A549 (cell line): Measurements from ENCODE around the gene EZH1.

Experiments
- CEBPB ChIP-seq, 2 experiments: fragments of >200 bp in 1 of 2; sonication (Bioruptor Twin) in 1 of 2; formaldehyde crosslinking in 1 of 2; IDR thresholded peaks; 2 replicates each; pipeline ENCODE4 v1.6.1; 2012 to 2016
- CHD4 ChIP-seq: fragments of 200-600 bp; sonication (generic); IDR thresholded peaks from 2 replicates; pipeline ENCODE4 v1.6.1; 2016; ENCODE audit warnings: antibody characterized with exemption, mild to moderate bottlenecking, borderline replicate concordance
- CTCF ChIP-seq: fragments of >200 bp; sonication (Bioruptor Twin); formaldehyde crosslinking; IDR thresholded peaks from 3 replicates; pipeline ENCODE4 v1.5.1; 2016
- MAZ ChIP-seq: fragments of 150-350 bp; IDR thresholded peaks from 2 replicates; pipeline ENCODE4 v1.6.1; 2014; ENCODE audit warnings: antibody characterized with exemption, low read depth, low read length, borderline replicate concordance
- NR3C1 ChIP-seq: fragments of >200 bp; sonication (Bioruptor Twin); formaldehyde crosslinking; IDR thresholded peaks from 3 replicates; pipeline ENCODE4 v1.6.1; 2017
- PBX3 ChIP-seq: IDR thresholded peaks from 2 replicates; pipeline ENCODE4 v1.6.1; 2012
- POLR2A ChIP-seq: IDR thresholded peaks from 2 replicates; pipeline ENCODE4 v1.6.1; 2012; ENCODE audit warnings: mild to moderate bottlenecking, low read length
- RNF2 ChIP-seq: fragments of 200-600 bp; sonication (generic); IDR thresholded peaks from 2 replicates; pipeline ENCODE4 v1.6.1; 2016; ENCODE audit warnings: low read depth, mild to moderate bottlenecking, antibody characterized with exemption, moderate library complexity, borderline replicate concordance
- SMC3 ChIP-seq: fragments of >200 bp; sonication (Bioruptor Twin); formaldehyde crosslinking; IDR thresholded peaks from 3 replicates; pipeline ENCODE4 v1.6.1; 2018; ENCODE audit warnings: inconsistent platforms
- TF ChIP-seq, protein P1 (sequence below): fragments of 200-600 bp; sonication (generic); IDR thresholded peaks from 2 replicates; pipeline ENCODE4 v1.6.1; 2016; ENCODE audit warnings: antibody characterized with exemption, mild to moderate bottlenecking, moderate library complexity

DNA sequence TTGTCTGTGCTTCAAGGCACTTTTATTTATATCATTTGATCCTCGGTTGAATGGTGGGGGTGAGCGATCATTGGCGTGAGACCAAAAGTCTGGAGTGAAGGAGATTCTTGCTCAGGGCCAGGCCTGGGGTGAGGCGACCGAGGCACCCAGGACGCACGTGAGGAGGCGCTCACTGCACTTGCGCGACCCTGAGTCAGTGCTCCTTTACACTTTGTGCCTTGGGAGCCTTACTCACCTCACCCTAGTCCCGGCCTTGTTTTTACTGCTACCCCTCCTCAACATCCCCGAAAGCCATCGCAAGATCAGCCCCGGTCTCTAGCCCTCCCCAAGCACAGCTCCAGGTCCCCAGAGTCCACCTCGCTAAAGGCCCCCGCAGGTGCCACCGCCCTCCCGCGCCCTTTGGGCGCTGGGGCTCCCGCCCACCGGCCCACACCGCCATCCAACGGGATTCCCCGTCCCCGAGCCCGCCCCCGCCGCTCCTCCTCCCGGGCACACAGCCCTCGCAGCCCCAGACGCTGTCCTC, 496 bp downstream of the EZH1 start:
- TF ChIP-seq NR3C1 = no peak
- TF ChIP-seq CTCF = no peak
- no peak for TF ChIP-seq PBX3
- no peak for TF ChIP-seq RNF2
- no peak for TF ChIP-seq CEBPB (IDR thresholded peaks at IDR 0.05)
- no peak for TF ChIP-seq MAZ
- TF ChIP-seq POLR2A = no peak
- no peak for TF ChIP-seq SMC3
- TF ChIP-seq CHD4 = no peak
- TF ChIP-seq, protein P1, sequence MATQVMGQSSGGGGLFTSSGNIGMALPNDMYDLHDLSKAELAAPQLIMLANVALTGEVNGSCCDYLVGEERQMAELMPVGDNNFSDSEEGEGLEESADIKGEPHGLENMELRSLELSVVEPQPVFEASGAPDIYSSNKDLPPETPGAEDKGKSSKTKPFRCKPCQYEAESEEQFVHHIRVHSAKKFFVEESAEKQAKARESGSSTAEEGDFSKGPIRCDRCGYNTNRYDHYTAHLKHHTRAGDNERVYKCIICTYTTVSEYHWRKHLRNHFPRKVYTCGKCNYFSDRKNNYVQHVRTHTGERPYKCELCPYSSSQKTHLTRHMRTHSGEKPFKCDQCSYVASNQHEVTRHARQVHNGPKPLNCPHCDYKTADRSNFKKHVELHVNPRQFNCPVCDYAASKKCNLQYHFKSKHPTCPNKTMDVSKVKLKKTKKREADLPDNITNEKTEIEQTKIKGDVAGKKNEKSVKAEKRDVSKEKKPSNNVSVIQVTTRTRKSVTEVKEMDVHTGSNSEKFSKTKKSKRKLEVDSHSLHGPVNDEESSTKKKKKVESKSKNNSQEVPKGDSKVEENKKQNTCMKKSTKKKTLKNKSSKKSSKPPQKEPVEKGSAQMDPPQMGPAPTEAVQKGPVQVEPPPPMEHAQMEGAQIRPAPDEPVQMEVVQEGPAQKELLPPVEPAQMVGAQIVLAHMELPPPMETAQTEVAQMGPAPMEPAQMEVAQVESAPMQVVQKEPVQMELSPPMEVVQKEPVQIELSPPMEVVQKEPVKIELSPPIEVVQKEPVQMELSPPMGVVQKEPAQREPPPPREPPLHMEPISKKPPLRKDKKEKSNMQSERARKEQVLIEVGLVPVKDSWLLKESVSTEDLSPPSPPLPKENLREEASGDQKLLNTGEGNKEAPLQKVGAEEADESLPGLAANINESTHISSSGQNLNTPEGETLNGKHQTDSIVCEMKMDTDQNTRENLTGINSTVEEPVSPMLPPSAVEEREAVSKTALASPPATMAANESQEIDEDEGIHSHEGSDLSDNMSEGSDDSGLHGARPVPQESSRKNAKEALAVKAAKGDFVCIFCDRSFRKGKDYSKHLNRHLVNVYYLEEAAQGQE = no peak
